ENCODE data around the gene HDGF.
"Not testable (repeated sequence)": the region's sequence is repeated elsewhere in the genome, so short reads cannot be mapped to it uniquely, and the experiment has no call there.

- TF ChIP-seq CTCF, POLR2A (IDR thresholded peaks at IDR 0.05): not testable (repeated sequence)
Measured at GRCh38 chr1:156765136-156765535, 13.7 kb upstream of the HDGF start.
